SK-N-SH treated with all-trans-retinoic acid at 6 μM for 48 hours (cell line): Measurements from ENCODE around the gene CEMIP2.

ENCODE experiments used
- ARNTL ChIP-seq: fragments of 450-650 bp; formaldehyde crosslinking; IDR thresholded peaks from 2 replicates; pipeline ENCODE4 v1.5.0; 2020; ENCODE audit warnings: low read depth, mild to moderate bottlenecking, moderate library complexity, borderline replicate concordance
- CSRNP3 ChIP-seq: fragments of 250-450 bp; sonication (Bioruptor Pico); IDR thresholded peaks from 2 replicates; pipeline ENCODE4 v1.5.1; 2021; ENCODE audit warnings: mild to moderate bottlenecking, moderate library complexity
- ESRRG ChIP-seq: fragments of 250-450 bp; sonication (Bioruptor Pico); IDR thresholded peaks from 2 replicates; pipeline ENCODE4 v1.6.1; 2021; ENCODE audit warnings: mild to moderate bottlenecking
- ISL1 ChIP-seq: fragments of 250-450 bp; sonication (Bioruptor Pico); IDR thresholded peaks from 2 replicates; pipeline ENCODE4 v2.1.2; 2022; ENCODE audit warnings: mild to moderate bottlenecking, moderate library complexity
- PATZ1 ChIP-seq: fragments of 250-450 bp; sonication (Bioruptor Pico); IDR thresholded peaks from 2 replicates; pipeline ENCODE4 v1.8.0; 2020; ENCODE audit warnings: mild to moderate bottlenecking, moderate library complexity, borderline replicate concordance
- RARB ChIP-seq: fragments of 250-450 bp; sonication (Bioruptor Pico); IDR thresholded peaks from 2 replicates; pipeline ENCODE4 v1.8.0; 2021; ENCODE audit warnings: mild to moderate bottlenecking, moderate library complexity
- SNAI2 ChIP-seq: fragments of 250-450 bp; sonication (Bioruptor Pico); IDR thresholded peaks from 2 replicates; pipeline ENCODE4 v1.5.0; 2020; ENCODE audit warnings: mild to moderate bottlenecking, moderate library complexity
- ZNF565 ChIP-seq: fragments of 450-650 bp; formaldehyde crosslinking; conservative IDR thresholded peaks from 2 replicates; pipeline ENCODE4 v1.5.0; 2020; ENCODE audit warnings: low read depth, mild to moderate bottlenecking, moderate library complexity

GRCh38 chr9:71767776-71768321, 464 bp downstream of the CEMIP2 start:
- TF ChIP-seq SNAI2 (CRISPR knock-in tag) (no peak), PATZ1 (CRISPR knock-in tag) (no peak), ZNF565 (no peak), RARB (CRISPR knock-in tag) (no peak), ISL1 (CRISPR knock-in tag) (no peak), CSRNP3 (no peak), ARNTL (no peak), ESRRG (CRISPR knock-in tag) (no peak)
